Sigmoid colon (tissue), 4 donors: ENCODE results near the gene SNX8.

Source experiments
- EP300 ChIP-seq, 4 donors: sonication (generic); formaldehyde crosslinking; IDR thresholded peaks; one replicate each; pipeline ENCODE4 v1.6.1; 2017; ENCODE audit warnings: antibody characterized with exemption in 4 of 4
- POLR2A ChIP-seq, 2 donors: fragments of 450-650 bp; IDR thresholded peaks; one replicate each; pipeline ENCODE4 v1.6.1; 2016; ENCODE audit warnings: antibody characterized with exemption in 2 of 2, mild to moderate bottlenecking in 2 of 2, moderate library complexity in 2 of 2
- POLR2AphosphoS5 ChIP-seq, 4 donors: sonication (generic); formaldehyde crosslinking; IDR thresholded peaks; one replicate each; pipeline ENCODE4 v1.6.1; 2017; ENCODE audit warnings: antibody characterized with exemption in 4 of 4
- TF ChIP-seq, protein P1 (sequence below), 4 experiments: fragments of 450-650 bp in 3 of 4; fragments of 200-600 bp in 1 of 4; IDR thresholded peaks; one replicate each; pipeline ENCODE4 v1.5.1; 2016 to 2019; ENCODE audit warnings: antibody characterized with exemption in 4 of 4, mild to moderate bottlenecking in 3 of 4, moderate library complexity in 2 of 4

DNA sequence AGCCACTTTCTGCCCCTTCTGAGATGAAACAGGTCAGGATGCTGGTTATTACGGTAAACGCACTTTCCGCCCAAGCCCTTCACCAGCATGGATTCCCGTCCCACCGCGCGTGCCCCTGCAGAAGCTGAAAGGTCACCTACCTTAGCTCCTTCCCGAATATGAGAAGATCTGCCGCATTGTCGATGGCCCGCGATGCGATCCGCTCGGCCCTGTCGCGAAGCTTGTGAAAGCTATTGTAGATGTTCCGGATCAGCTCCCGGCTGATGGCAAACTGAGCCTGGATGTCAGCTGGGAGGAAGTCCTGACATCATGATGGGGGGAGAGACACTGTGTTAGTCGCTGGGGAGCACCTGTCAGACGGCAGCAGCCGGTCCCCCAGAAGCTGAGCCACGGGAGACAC is 50.1 kb downstream of the SNX8 start:
- TF ChIP-seq, protein P1, sequence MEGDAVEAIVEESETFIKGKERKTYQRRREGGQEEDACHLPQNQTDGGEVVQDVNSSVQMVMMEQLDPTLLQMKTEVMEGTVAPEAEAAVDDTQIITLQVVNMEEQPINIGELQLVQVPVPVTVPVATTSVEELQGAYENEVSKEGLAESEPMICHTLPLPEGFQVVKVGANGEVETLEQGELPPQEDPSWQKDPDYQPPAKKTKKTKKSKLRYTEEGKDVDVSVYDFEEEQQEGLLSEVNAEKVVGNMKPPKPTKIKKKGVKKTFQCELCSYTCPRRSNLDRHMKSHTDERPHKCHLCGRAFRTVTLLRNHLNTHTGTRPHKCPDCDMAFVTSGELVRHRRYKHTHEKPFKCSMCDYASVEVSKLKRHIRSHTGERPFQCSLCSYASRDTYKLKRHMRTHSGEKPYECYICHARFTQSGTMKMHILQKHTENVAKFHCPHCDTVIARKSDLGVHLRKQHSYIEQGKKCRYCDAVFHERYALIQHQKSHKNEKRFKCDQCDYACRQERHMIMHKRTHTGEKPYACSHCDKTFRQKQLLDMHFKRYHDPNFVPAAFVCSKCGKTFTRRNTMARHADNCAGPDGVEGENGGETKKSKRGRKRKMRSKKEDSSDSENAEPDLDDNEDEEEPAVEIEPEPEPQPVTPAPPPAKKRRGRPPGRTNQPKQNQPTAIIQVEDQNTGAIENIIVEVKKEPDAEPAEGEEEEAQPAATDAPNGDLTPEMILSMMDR (IDR thresholded peaks at IDR 0.05) = no peak
- no peak for TF ChIP-seq POLR2AphosphoS5 (IDR thresholded peaks at IDR 0.05)
- no peak for TF ChIP-seq POLR2A (IDR thresholded peaks at IDR 0.05)
- no peak for TF ChIP-seq EP300 (IDR thresholded peaks at IDR 0.05)
